ENCODE data around the gene GDAP1L1. TPM values are rescaled to one million over a fixed set of nuclear protein-coding genes. Genes with fewer than 3 reads are reported as not detected.
"Not testable (repeated sequence)": the region's sequence is repeated elsewhere in the genome, so short reads cannot be mapped to it uniquely, and the experiment has no call there.

Gene GDAP1L1
- polyA plus RNA-seq, 2 of the 4 experiments (the other 2 are of a cell fraction): 0.06 to 0.13 TPM

- FAIRE-seq: no peak
Observed at GRCh38 chr20:44231713-44232468, 15.2 kb upstream of the GDAP1L1 start.

GRCh38 chr20:44232469-44232856, 14.6 kb upstream of the GDAP1L1 start:
- ATAC-seq; H3K4me2 ChIP-seq; H3K4me3 ChIP-seq; H3K4me1 ChIP-seq; H3K9me3 ChIP-seq; FAIRE-seq; POLR2A ChIA-PET; H3K27ac ChIP-seq; DNase-seq (ENCODE audit: low read depth in 1 of 2, low spot score in 1 of 2): not testable (repeated sequence)
- CTCF ChIA-PET: interaction anchor here (1.3 to 9.4 kb wide), 3 partner anchors 13 to 239 kb away, joined by 3 to 96 read pairs (median 6); partner anchors contain the start of gene FITM2
- 91% methylated on average over 4 of the region's 4 CpGs for WGBS (ENCODE audit: missing lambda C conversion rate)

More at GRCh38 chr20:44231713-44232468, 15.2 kb upstream of the GDAP1L1 start:
- WGBS (ENCODE audit: missing lambda C conversion rate): 83% methylated on average over 10 of the region's 10 CpGs
- ChIA-PET CTCF (interaction anchor here (0.6 to 9.4 kb wide), 3 partner anchors 13 to 229 kb away, joined by 3 to 96 read pairs (median 6); partner anchors contain the start of gene FITM2), POLR2A (no interaction called here)
- no peaks in the 10 kb centered on the region for H3K9me3 ChIP-seq
- H3K4me2 ChIP-seq: no peak overlapping the region
- no peak for TF ChIP-seq MYC (IDR thresholded peaks at IDR 0.05; ENCODE audit: borderline replicate concordance, low read length)
- no peak for TF ChIP-seq USF2 (IDR thresholded peaks at IDR 0.05)
- no peak for TF ChIP-seq SREBF2 (IDR thresholded peaks at IDR 0.05)
- TF ChIP-seq, protein P1, sequence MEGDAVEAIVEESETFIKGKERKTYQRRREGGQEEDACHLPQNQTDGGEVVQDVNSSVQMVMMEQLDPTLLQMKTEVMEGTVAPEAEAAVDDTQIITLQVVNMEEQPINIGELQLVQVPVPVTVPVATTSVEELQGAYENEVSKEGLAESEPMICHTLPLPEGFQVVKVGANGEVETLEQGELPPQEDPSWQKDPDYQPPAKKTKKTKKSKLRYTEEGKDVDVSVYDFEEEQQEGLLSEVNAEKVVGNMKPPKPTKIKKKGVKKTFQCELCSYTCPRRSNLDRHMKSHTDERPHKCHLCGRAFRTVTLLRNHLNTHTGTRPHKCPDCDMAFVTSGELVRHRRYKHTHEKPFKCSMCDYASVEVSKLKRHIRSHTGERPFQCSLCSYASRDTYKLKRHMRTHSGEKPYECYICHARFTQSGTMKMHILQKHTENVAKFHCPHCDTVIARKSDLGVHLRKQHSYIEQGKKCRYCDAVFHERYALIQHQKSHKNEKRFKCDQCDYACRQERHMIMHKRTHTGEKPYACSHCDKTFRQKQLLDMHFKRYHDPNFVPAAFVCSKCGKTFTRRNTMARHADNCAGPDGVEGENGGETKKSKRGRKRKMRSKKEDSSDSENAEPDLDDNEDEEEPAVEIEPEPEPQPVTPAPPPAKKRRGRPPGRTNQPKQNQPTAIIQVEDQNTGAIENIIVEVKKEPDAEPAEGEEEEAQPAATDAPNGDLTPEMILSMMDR (IDR thresholded peaks at IDR 0.05): no peak
- TF ChIP-seq ZSCAN20 (CRISPR knock-in tag; IDR thresholded peaks at IDR 0.05): no peak
- no peak for TF ChIP-seq CEBPB (IDR thresholded peaks at IDR 0.05)
- no peak for TF ChIP-seq GATA3 (IDR thresholded peaks at IDR 0.05; ENCODE audit: borderline replicate concordance)
- no peak for TF ChIP-seq ZFP36 (IDR thresholded peaks at IDR 0.05; ENCODE audit: borderline replicate concordance, partially characterized antibody)
- TF ChIP-seq CHD2 (IDR thresholded peaks at IDR 0.05; ENCODE audit: low read length, partially characterized antibody): no peak
- TF ChIP-seq EP300 (IDR thresholded peaks at IDR 0.05): no peak
- TF ChIP-seq KDM1A (IDR thresholded peaks at IDR 0.05; ENCODE audit: low read depth): no peak
- no peak for TF ChIP-seq EHF (CRISPR knock-in tag; IDR thresholded peaks at IDR 0.05)
- TF ChIP-seq PHF8 (IDR thresholded peaks at IDR 0.05; ENCODE audit: borderline replicate concordance, low read depth): no peak
- TF ChIP-seq, protein P2, sequence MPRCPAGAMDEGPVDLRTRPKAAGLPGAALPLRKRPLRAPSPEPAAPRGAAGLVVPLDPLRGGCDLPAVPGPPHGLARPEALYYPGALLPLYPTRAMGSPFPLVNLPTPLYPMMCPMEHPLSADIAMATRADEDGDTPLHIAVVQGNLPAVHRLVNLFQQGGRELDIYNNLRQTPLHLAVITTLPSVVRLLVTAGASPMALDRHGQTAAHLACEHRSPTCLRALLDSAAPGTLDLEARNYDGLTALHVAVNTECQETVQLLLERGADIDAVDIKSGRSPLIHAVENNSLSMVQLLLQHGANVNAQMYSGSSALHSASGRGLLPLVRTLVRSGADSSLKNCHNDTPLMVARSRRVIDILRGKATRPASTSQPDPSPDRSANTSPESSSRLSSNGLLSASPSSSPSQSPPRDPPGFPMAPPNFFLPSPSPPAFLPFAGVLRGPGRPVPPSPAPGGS (IDR thresholded peaks at IDR 0.05): no peak
- no peak for TF ChIP-seq HMGXB4 (CRISPR knock-in tag; IDR thresholded peaks at IDR 0.05; ENCODE audit: borderline replicate concordance)
- TF ChIP-seq, protein P3, sequence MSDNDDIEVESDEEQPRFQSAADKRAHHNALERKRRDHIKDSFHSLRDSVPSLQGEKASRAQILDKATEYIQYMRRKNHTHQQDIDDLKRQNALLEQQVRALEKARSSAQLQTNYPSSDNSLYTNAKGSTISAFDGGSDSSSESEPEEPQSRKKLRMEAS (IDR thresholded peaks at IDR 0.05): no peak
- TF ChIP-seq, protein P4, sequence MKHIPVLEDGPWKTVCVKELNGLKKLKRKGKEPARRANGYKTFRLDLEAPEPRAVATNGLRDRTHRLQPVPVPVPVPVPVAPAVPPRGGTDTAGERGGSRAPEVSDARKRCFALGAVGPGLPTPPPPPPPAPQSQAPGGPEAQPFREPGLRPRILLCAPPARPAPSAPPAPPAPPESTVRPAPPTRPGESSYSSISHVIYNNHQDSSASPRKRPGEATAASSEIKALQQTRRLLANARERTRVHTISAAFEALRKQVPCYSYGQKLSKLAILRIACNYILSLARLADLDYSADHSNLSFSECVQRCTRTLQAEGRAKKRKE (CRISPR knock-in tag; IDR thresholded peaks at IDR 0.05; ENCODE audit: low read depth): no peak
- H3K4me3 ChIP-seq: no peak overlapping the region
- DNase-seq (ENCODE audit: low read depth in 1 of 2, low spot score in 1 of 2): peak in 1 of 2 experiments; percentile 21
- ATAC-seq: peak; percentile 47 to 50; a peak in 4 of 6 replicates
- H3K4me1 ChIP-seq: peaks cover 10% of the 10 kb centered on the region
- H3K27ac ChIP-seq: no peak overlapping the region
